NCI-H1092 treated with DMSO at 0.1 percent for 48 hours (cell line): ENCODE data around the gene SCN4B.
"Not testable (repeated sequence)": the region's sequence is repeated elsewhere in the genome, so short reads cannot be mapped to it uniquely, and the experiment has no call there.

Experiments used
- DNase-seq: peaks from one replicate; lab custom pipeline; 2025; lab: John Stamatoyannopoulos, UW

SCN4B gene, protein sequence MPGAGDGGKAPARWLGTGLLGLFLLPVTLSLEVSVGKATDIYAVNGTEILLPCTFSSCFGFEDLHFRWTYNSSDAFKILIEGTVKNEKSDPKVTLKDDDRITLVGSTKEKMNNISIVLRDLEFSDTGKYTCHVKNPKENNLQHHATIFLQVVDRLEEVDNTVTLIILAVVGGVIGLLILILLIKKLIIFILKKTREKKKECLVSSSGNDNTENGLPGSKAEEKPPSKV

GRCh38 chr11:118152552-118153471 is at the start of gene SCN4B:
Gene SCN4B, minus strand, starts transcription at chr11:118152823. Its CDS starts 150 bp downstream, at chr11:118152673.
- peak; percentile 55 for DNase-seq

DNA sequence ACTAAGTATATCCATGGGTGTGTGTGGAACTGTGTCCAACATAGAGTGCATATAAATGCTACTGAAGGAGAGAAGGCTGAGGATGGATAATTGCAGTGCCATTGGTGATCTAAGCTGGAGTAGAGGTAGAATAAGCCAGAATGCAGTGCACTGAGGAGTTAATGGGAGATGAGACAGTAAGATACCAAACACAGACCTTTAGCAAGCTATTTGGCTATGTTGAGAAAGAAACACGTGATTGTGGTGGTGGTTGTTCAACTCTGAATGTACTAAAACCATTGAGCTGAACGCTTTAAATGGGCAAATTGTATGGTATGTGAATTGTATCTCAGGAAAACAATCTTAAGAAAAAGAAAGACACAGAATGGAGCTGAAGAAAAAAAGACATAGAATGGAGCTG is 49.3 kb upstream of the SCN4B start:
- no peak for DNase-seq

- no peak for DNase-seq
These were observed 48.5 kb upstream of the SCN4B start for GRCh38 chr11:118200901-118201680.

GRCh38 chr11:118200497-118200896 is 47.9 kb upstream of the SCN4B start:
- DNase-seq, result no peak

GRCh38 chr11:118199135-118199534 is 46.5 kb upstream of the SCN4B start:
- DNase-seq, result no peak

- DNase-seq, result peak; percentile 50
These were observed 45.7 kb upstream of the SCN4B start for GRCh38 chr11:118198370-118198769.

GRCh38 chr11:118194835-118195627 is 42.4 kb upstream of the SCN4B start:
- peak; percentile 9 for DNase-seq

DNA sequence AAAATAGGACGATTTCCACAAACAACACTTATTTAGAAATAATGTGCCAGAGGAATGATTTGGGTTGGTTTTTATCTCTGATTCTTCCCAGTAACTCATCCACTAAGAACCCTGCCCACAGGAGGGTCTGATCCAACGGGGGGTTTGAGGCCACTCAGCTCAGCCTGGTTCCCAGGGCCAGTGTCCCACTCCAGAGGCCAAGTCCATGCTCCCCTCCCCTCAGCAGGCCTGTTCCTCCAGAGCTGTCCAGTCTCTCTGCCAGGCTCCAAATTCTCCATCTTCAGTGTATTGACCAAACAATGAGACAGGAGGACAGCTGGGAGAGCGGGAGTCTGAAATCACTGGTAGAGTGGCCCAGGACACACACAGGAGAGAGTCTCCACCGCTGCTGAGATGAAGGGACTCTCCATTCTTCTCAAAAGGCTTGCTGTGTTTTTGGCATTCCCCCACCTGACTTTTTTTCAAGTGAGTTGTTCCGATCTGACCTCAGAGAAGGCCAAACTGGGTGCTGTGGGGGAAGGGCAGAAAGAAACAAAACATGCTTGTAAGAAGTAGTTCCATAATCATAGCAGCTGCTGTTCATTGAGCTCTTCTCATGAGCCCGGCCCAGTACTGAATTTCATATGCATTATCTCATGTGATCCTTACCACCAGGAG is 41.4 kb upstream of the SCN4B start:
- DNase-seq, result no peak

DNA sequence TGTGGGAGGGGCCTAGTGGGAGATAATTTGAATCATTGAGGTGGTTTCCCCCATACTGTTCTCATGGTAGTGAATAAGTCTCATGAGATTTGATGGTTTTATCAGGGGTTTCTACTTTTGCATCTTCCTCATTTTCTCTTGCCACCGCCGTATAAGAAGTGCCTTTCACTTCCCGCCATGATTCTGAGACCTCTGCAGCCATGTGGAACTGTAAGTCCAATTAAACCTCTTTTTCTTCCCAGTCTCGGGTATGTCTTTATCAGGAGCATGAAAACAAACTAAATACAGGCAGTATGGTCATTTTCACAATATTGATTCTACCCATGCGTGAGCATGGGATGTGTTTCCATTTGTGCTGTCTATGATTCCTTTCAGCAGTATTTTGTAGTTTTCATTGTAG is 40.2 kb upstream of the SCN4B start:
- DNase-seq, result not testable (repeated sequence)

DNA sequence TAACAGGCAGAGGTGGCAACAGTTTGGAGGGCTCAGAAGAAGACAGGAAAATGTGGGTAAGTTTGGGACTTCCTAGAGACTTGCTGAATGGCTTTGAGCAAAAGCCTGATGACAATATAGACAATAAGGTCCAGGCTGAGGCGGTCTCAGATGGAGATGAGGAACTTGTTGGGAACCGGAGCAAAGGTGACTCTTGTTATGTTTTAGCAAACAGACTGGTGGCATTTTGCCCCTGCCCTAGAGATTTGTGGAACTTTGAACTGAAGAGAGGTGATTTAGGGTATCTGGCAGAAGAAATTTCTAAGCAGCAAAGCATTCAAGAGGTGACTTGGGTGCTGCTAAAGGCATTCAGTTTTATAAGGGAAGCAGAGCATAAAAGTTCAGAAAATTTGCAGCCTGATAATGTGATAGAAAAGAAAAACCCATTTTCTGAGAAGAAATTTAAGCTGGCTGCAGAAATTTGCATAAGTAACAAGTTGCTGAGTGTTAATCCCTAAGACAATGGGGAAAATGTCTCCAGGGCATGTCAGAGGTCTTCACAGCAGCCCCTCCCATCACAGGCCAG is 38.4 kb upstream of the SCN4B start:
- DNase-seq, result not testable (repeated sequence)

- no peak for DNase-seq
These were observed 33.9 kb upstream of the SCN4B start for GRCh38 chr11:118186346-118187107.

GRCh38 chr11:118184784-118185579 is 32.4 kb upstream of the SCN4B start:
- no peak for DNase-seq

DNA sequence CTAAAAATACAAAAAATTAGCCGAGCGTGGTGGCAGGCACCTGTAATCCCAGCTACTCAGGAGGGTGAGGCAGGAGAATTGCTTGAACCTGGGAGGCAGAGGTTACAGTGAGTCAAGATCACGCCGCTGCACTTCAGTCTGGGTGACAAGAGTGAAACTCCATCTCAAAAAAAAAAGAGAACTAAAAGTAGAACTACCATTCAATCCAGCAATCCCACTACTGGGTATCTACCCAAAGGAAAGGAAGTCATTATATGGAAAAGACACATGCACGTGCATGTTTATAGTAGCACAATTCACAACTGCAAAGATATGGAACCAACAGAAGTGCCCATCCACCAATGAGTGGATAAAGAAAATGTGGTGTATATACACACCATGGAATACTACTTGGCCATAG is 31.1 kb upstream of the SCN4B start:
- not testable (repeated sequence) for DNase-seq

DNA sequence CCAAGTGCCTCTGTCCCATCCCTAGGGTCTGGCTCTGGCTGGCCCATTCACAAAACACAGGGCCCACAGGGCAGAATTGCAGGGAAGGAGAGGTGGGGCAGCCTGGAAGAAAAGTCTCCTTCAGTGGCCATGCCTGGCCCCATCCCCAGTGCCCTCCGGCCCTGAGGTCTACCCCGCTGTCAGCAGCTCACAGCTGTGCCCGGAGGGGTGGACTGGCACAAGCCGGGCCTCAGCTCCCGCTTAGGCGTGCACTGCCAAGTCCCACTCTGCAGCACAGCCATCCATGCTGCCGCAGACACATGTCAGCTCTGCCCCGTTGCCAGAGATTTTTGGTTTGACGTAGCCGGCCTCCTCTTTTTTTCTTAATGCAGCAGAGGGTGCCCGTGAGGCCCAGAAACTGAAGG is 27.7 kb upstream of the SCN4B start:
- DNase-seq, result no peak

GRCh38 chr11:118176778-118177134 is 24.1 kb upstream of the SCN4B start:
- DNase-seq, result no peak

DNA sequence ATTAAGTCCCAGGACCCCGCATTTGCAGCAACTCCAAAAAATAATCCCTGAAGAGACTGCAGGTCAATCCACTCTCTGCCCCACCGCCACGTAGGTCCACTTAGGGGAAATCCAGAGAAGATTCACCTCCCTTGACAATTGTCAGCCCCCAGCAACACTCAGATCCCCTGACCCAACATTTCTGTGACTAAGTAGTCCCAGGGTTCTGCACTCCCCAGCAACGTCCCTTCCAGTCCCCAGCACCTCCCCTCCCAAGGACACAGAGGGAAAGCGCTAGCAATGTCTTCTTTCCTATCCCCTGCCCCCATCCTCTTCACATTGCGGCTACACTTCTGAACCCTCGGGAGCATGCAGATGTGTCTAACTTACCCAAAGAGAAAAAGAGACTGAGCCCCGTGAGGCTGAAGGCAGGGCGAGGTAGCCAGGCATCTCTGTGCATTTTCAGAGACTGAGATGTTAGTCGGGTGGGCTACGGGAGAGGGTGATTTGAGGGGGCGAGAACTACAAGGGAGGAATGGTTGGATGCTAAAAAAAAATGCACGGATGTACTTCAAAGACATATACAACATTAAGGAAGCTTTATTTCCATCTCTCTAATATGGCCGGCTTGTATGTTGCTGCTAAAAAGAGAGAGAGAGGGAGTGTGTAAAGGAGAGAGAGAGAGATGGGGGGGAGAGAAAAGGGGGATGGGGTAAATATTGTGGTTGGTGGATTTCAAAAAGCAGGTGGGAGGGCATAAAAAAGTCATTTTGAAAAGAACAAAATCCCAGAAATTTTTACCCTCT is 23.6 kb upstream of the SCN4B start, which contains the start of gene SCN2B:
SCN2B (minus strand) TSS at position 647 of the 785 bp plus-strand sequence; CDS start at position 439, 208 bp downstream.
- DNase-seq, result no peak

GRCh38 chr11:118175031-118175992 is 22.7 kb upstream of the SCN4B start:
- no peak for DNase-seq
